Midbrain (tissue), 1 donor: ENCODE results near the gene PPIB.
A peak's percentile ranks its signal among the peaks of the same experiment; 100 is the strongest.
"Not testable (repeated sequence)": the region's sequence is repeated elsewhere in the genome, so short reads cannot be mapped to it uniquely, and the experiment has no call there.

Source experiments
- DNase-seq: peaks from one replicate; lab custom pipeline; 2025; lab: John Stamatoyannopoulos, UW

PPIB gene

GRCh38 chr15:64141798-64142512 lies 20.9 kb downstream of the PPIB start:
- peak; percentile 22 for DNase-seq

- no peak for DNase-seq
These were observed 24.4 kb downstream of the PPIB start for GRCh38 chr15:64138331-64138941.

DNA sequence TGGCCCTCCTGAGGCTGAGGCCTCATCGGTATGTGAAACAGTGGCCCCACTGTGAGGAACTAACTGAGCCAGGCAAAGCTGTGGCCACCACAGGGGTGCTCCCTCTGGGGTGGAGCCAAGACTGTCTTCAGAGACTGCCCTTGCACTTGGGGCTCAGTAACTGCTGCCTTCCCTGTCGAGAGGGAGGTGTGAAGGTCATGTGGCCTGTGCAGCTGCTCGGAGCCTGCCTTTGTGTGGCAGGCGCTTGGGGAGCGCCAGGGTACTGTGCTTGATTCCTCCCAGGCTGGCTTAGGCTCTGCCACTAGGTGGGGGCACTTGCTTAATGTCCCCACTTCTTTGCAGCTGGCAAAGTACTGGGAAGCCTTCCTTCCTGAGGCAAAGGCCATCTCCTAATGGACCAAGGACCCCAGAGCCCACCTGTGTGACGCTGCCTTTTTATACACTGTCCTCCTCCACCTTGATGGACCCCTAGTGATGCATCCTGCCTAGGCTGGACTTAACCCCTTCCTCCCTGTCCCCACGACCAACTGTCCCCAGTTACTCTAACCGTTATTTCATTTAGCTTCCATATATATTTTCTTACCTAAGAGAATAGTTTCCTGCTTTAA lies 25.5 kb downstream of the PPIB start:
- DNase-seq: peak; percentile 62

GRCh38 chr15:64136347-64136746 lies 26.5 kb downstream of the PPIB start:
- DNase-seq: no peak

DNA sequence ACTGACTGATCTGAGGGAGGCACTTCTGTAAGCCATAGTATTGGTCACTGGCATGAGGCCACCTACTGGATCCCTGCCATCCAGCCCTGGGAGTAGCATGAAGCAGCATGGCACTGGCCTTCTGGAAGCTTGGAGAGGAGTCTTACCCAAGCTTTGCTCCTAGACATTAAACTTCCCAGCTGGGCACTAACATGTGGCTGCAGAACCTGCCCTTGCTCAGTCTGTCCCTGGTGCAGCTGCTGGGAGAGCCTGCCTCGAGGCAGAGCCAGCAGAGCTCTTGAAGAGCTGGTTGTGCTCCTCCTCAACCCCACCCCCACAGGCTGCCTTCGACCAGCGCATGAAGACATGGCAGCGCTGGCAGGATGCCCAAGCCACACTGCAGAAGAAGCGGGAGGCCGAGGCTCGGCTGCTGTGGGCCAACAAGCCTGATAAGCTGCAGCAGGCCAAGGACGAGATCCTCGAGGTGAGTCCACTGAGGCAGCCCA lies 28.4 kb downstream of the PPIB start:
- peak; percentile 72 for DNase-seq

DNA sequence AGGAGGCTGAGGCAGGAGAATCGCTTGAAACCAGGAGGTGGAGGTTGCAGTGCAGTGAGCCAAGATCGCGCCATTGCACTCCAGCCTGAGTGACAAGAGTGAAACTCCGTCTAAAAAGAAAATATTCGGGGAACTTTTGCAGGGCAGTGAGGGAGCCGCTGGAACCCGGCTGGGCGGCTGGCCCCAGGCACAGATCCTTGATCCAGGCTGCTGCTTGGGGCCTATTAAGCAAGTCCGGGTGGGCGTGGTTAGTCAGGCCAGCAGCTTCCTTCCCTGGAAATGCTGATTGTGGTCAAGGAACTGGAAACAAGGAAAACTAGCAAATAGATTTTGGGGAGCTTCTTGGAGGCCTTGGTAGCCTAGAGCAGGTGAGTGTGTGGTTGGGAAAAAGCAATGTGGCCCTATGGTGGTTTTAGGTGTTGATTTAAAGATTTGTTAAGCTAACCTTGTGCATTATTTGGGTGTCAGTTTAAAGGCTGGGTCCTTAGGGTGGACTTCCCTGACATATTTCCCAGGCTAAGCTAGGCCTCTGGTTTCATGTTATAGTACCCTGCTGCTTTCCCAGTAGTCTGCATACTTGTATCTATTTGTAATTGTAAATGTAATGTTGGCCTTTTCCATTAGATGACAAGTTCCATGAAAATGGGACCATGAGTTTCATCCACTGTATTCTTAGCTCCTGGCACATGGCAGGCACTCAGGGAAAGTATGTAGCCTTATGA lies 29.0 kb downstream of the PPIB start:
- no peak for DNase-seq

GRCh38 chr15:64132217-64132616 lies 30.6 kb downstream of the PPIB start:
- DNase-seq: no peak

- DNase-seq: peak; percentile 42
These were observed 31.3 kb downstream of the PPIB start for GRCh38 chr15:64131547-64131946.

GRCh38 chr15:64130159-64130558 lies 32.7 kb downstream of the PPIB start:
- no peak for DNase-seq

DNA sequence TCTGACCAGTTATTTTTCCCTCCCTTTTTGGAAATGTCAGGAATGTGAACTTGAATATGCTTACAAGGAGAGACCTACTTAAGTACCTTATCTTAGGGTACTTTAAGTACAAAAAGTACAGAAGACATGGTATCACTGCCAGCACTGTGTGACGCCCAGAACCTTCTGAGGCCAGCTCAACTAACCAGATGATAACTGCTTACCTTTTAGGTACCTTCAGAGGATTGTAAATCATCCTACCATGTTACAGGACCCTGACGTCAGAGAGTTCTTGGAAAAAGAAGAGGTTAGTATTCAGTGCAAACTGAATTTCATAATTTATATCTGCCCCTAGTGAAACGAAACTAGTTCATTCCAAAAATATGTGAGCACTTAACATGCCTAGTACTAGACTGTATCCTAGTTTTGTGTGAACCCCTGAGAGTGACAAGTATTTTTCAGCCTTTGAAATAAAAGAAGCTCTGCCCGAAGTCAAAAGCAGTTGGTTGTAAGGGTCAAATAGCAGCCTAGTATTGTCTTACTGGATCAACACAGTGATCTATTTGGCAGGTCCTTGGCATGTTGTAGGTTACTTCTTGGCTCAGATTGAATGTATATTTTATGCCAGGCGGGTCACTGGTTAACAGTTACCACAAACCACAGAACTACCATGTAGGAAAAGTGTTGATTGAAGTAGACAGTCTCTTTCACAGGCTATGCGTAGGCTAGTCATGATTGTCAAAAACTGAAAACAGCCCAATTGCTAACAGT lies 35.1 kb downstream of the PPIB start:
- no peak for DNase-seq

DNA sequence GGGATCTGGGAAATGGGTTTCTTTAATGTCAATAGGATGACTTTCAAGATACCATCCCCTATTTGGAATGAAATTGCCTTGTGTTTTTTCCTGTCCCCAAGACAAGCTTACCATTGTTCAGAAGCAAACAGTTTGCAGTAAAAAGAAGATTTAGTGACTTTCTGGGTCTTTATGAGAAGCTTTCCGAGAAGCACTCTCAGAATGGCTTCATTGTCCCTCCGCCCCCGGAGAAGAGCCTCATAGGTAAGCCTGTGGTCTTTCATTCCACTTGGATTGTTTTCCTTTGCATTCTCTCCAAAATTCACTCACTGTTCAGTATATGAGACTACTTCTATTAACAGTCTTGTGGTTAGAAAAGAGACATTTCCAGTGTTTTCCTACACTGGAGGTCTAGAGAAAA lies 36.8 kb downstream of the PPIB start:
- no peak for DNase-seq

- peak; percentile 91 for DNase-seq
These were observed 39.9 kb downstream of the PPIB start for GRCh38 chr15:64122936-64123351.

DNA sequence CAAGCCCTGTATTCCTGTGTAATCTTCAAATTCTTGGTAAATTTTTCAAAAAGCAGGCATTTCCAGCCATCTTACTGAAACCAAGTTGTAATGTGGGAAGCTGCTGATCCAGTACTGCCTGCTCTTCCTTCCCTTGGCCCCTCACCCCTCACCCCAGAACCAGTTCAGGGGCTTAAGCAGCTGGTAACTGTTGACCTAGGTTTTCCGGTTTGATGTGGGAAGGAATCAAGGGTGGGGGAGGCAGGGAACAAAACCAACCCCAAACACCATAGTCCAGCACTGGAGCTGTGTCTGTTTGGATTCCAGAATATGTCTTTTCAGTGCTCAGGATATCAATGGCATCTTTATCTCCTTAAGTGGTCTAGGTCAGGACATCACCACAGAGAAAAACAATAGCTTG lies 40.4 kb downstream of the PPIB start:
- DNase-seq: no peak

DNA sequence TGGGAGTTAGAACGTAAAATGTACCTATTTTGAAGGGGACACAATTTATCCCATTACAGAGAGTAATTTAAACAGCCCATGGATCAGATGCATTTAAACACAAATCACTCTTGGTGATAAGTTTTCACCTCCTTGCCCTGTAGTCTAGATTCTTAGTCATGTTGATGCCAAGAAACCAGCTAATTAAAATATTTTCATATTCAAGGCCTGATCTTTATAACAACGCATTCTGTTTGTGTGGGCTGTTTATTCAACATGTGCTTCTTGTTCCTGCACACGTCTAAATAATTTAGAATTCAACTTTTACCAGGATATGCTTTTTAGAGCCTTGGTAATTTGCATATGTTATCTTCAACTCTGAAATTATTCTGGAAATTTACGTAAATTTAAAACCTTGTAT lies 41.2 kb downstream of the PPIB start:
- no peak for DNase-seq

DNA sequence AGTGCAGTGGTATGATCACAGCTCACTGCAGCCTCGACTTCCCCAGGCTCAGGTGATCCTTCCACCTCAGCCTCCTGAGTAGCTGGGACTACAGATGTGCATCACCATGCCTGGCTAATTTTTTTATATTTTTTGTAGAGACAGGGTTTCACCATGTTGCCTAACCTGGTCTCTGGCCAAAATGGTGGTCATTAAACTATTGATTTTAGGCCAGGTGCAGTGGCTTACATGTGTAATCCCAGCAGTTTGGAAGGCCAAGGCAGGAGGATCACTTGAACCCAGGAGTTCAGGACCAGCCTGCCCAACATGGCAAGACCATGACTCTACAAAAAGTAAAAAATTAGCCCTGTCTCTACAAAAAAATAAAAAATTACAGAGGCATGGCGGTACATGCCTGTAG lies 42.5 kb downstream of the PPIB start:
- DNase-seq: not testable (repeated sequence)

DNA sequence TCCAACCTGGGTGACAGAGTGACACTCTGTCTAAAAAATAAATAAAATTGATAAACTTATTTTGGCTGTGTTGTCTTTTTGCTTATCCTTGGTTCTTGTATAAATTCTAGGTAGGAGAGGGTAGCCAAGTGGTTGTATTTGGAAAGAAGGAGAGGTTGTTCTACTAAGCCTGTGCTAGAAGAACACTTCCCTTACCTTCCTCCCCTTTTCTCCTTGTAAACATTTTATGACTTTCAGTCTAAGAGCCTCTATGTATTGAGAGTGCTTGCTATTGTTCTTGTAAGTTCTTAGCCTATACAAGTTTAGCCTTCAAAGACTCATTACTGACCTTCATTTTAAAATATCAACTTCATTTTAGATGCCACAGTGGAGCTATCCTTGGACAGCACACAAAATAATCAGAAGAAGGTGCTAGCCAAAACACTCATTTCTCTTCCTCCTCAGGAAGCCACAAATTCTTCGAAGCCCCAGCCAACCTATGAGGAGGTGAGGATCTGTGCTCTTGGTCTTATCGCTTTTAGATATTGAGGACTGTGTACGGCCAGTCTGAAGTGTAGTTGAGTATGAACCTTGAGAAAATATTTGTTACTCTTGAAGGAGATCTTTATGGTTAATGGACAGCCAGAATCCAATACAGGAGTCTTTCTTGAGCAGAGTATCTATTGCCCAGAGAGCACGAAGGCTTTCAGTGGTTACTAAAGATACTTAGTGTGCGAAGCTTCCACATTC lies 44.9 kb downstream of the PPIB start:
- DNase-seq: no peak

DNA sequence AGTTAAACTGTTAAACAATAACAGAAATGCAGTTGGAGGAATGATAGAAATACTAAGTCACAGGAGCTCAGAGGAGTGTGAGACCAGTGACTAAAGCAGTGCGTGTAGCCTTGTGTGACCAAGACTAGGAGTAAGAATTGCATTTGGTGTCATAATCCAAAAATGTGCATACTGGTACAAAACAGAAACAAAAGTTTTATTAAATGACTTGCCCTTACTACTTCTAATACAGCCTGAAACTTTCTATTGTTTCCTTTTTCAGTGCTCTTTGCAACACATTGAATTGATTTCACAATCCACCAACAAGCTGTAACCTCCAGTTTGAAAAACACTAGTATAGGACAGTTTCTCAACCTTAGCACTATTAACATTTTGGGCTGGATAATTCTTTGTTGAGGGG lies 49.9 kb downstream of the PPIB start:
- no peak for DNase-seq

- peak; percentile 16 for DNase-seq
These were observed 50.6 kb downstream of the PPIB start for GRCh38 chr15:64112073-64112772.

GRCh38 chr15:64111679-64112050 lies 51.2 kb downstream of the PPIB start:
- no peak for DNase-seq

DNA sequence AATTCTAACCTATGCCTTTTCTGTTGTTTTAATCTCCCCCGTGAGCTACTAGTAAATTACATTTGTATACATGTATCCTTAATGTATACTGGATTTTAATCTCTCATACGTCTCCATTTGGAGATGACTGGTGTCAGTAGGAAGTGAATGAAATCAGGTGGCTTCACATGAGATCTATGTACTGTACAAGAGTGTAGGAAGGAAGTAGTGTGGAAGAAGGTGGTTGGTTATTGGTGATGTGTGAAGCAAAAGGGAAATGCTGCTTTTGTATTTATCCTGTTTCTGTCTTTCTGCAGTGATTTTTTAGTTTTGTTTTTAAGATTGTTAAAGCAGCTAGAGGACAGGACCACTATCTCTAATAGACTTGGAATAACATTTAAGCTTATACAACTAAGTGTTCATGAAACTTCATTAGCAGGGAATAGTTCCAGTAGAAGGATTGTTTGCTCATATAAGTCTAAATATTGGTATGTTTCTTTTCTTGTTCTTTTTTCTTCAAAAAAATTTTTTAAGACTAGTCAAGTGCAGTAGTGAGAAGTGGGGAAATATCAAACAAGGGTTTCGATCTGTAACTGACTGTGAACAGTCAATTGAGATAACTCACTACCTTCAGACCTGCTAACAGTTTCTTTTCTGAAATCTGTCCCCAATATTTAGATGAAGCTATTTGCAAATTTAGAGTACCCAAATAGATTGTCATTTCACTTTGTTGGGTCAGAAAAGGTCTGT lies 51.7 kb downstream of the PPIB start:
- DNase-seq: no peak
